ENCODE measurements around the gene CDK4.

- TF ChIP-seq, protein P1, sequence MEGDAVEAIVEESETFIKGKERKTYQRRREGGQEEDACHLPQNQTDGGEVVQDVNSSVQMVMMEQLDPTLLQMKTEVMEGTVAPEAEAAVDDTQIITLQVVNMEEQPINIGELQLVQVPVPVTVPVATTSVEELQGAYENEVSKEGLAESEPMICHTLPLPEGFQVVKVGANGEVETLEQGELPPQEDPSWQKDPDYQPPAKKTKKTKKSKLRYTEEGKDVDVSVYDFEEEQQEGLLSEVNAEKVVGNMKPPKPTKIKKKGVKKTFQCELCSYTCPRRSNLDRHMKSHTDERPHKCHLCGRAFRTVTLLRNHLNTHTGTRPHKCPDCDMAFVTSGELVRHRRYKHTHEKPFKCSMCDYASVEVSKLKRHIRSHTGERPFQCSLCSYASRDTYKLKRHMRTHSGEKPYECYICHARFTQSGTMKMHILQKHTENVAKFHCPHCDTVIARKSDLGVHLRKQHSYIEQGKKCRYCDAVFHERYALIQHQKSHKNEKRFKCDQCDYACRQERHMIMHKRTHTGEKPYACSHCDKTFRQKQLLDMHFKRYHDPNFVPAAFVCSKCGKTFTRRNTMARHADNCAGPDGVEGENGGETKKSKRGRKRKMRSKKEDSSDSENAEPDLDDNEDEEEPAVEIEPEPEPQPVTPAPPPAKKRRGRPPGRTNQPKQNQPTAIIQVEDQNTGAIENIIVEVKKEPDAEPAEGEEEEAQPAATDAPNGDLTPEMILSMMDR (IDR thresholded peaks at IDR 0.05; ENCODE audit: low read length) = no peak
- no peak for TF ChIP-seq EZH2 (IDR thresholded peaks at IDR 0.05; ENCODE audit: borderline replicate concordance, low read length)
These were observed 43.8 kb downstream of the CDK4 start for GRCh38 chr12:57708296-57708695.
